ENCODE measurements around the gene SH3D19. TPM values are rescaled to one million over a fixed set of nuclear protein-coding genes. Genes with fewer than 3 reads are reported as not detected.

Gene SH3D19
- total and polyA plus RNA-seq, 3 donors from 2014 or later: 40.6 to 58.6 (median 49.9) TPM

DNA sequence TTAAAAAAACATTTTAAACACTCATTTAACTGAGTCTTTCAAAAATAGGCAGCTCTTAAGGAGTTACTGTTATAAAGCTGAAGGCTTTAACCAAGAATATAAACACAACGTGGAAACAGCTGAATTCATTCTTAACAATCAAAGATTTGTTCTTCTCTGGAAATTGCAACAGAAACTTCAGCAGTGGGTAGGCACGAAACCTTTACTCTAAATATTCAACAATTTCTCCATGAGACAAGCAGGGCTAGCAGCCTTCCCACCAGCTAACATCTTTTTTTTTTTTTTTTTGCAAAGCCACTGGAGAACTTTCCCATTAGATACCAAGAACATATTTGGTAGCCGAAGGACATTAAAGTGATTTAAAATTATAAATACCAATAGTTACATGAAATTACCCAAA is 126.7 kb downstream of the SH3D19 start:
- intact Hi-C loops (cut with DNase I; ENCODE audit: low total_unique reads): no loop called here
- Histone ChIP-seq H3K27me3 (no peaks in the 10 kb centered on the region), H3K27ac (peak overlapping the region; percentile 3 to 63), H3K4me1 (peaks cover 31% of the 10 kb centered on the region), H3K4me3 (no peak overlapping the region), H3K36me3 (ENCODE audit: low read depth, missing control alignments) (no peaks in the 10 kb centered on the region), H3K9me3 (no peaks in the 10 kb centered on the region)
- WGBS, 2 donors: 20 to 48% methylated on average over 3 of the region's 3 CpGs
- DNase-seq: no peak
- TF ChIP-seq POLR2A (IDR thresholded peaks at IDR 0.05) (no peak), CTCF (IDR thresholded peaks at IDR 0.05) (no peak)

- peak; percentile 72 for DNase-seq
- no peaks in the 10 kb centered on the region for H3K36me3 ChIP-seq (ENCODE audit: low read depth, missing control alignments)
- 52 to 59% methylated on average over 6 of the region's 6 CpGs for WGBS, 2 donors
- TF ChIP-seq CTCF (IDR thresholded peaks at IDR 0.05) (no peak), POLR2A (IDR thresholded peaks at IDR 0.05) (no peak)
- no peak overlapping the region for H3K4me3 ChIP-seq
- no peak overlapping the region for H3K27ac ChIP-seq
- H3K9me3 ChIP-seq: no peaks in the 10 kb centered on the region
- no peaks in the 10 kb centered on the region for H3K27me3 ChIP-seq
- H3K4me1 ChIP-seq: peaks cover 20% of the 10 kb centered on the region
- intact Hi-C loops (cut with DNase I; ENCODE audit: low total_unique reads): no loop called here
Measured at GRCh38 chr4:151197247-151197646, 128.2 kb downstream of the SH3D19 start.

DNA sequence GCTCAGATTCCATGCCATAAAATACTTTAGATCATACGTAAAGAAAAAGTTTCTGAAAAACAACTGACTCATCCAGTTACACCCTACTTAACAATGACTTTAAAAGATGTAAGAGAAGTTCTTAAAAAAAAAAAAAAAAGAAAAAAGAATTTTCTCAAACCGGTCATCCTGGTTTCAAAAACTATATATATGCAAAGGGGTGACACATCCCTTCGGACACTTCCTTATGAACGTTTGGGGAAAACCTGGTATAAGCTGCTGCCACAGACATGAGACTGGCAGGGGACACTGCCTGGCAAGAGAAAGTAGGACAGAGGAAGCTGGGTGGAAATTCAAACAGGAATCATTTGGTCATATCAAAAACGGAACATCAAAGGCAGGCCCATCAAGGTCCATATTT is 129.6 kb downstream of the SH3D19 start:
- no peaks in the 10 kb centered on the region for H3K27me3 ChIP-seq
- H3K4me1 ChIP-seq: peaks cover 19% of the 10 kb centered on the region
- WGBS, 2 donors: 56 to 59% methylated on average over 5 of the region's 5 CpGs
- intact Hi-C loops (cut with DNase I; ENCODE audit: low total_unique reads): no loop called here
- TF ChIP-seq POLR2A (IDR thresholded peaks at IDR 0.05) (no peak), CTCF (IDR thresholded peaks at IDR 0.05) (no peak)
- no peak for DNase-seq
- H3K9me3 ChIP-seq: no peaks in the 10 kb centered on the region
- H3K27ac ChIP-seq: no peak overlapping the region
- H3K4me3 ChIP-seq: no peak overlapping the region
- H3K36me3 ChIP-seq (ENCODE audit: low read depth, missing control alignments): no peaks in the 10 kb centered on the region

DNA sequence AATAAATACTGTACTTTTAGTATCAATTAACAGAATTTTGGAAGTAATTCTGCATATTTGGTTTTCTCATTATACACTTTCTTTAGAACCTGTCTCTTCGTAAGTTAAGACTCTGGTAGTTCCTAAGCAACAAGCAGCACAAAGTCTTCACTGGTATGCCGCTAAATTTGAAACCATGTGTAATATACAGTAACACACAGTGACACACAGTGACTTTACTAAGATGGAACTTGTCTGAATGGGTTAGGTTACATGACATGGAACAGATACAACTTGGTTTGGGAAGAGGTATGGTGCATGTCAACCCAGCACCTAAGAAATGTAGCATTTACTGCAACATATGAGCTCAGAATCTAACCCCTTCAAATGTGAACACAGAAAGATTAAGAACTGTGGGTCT is 132.0 kb downstream of the SH3D19 start:
- no peak for DNase-seq
- no peaks in the 10 kb centered on the region for H3K9me3 ChIP-seq
- no peak overlapping the region for H3K4me3 ChIP-seq
- no peak overlapping the region for H3K27ac ChIP-seq
- intact Hi-C loops (cut with DNase I; ENCODE audit: low total_unique reads): no loop called here
- 92 to 96% methylated on average over 2 of the region's 2 CpGs for WGBS, 2 donors
- TF ChIP-seq CTCF (IDR thresholded peaks at IDR 0.05) (no peak), POLR2A (IDR thresholded peaks at IDR 0.05) (no peak)
- H3K36me3 ChIP-seq (ENCODE audit: low read depth, missing control alignments): no peaks in the 10 kb centered on the region
- H3K4me1 ChIP-seq: peaks cover 8% of the 10 kb centered on the region
- H3K27me3 ChIP-seq: no peaks in the 10 kb centered on the region

DNA sequence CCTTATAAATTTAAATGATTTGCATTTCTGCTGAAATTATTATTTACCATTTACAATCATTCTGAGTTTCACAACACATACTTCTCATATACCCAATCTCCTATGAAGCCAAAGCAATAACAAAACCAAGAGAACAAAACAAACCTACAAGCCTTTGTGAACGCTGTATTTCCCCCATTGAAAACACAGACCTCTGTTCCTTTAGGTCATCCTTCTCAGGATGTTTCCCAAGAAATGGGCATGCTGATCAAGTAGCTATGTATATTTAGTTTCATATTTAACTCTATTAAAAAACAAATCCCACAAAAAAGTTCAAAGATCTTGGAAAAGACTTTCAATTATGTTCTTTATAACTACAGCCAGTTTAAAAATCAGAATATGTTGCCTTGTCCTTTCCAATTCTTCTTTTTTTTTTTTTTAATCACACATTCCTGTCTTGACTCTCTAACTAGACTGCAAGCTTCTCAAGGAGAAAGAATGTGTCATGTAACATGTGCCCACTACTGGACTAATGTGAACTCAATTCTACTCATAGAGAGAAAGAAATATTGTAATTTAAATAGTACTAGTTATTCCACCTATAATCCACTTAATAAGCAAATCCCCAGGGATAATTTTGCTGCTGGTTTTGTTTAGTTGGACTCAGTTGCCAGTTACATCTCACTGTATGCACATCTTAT is 132.7 kb downstream of the SH3D19 start:
- H3K36me3 ChIP-seq (ENCODE audit: low read depth, missing control alignments): no peaks in the 10 kb centered on the region
- H3K27me3 ChIP-seq: no peaks in the 10 kb centered on the region
- no peak for DNase-seq
- WGBS, 2 donors: 71 to 86% methylated on average over 1 of the region's 1 CpG
- no peaks in the 10 kb centered on the region for H3K9me3 ChIP-seq
- H3K27ac ChIP-seq: no peak overlapping the region
- H3K4me3 ChIP-seq: no peak overlapping the region
- TF ChIP-seq POLR2A (IDR thresholded peaks at IDR 0.05) (no peak), CTCF (IDR thresholded peaks at IDR 0.05) (no peak)
- H3K4me1 ChIP-seq: peaks cover 8% of the 10 kb centered on the region
- intact Hi-C loops (cut with DNase I; ENCODE audit: low total_unique reads): no loop called here

Data from testis (tissue), 3 donors.